Measurements from ENCODE around the gene MRPL41.

GRCh38 chr9:137511758-137512463 is 39.8 kb upstream of the MRPL41 start:
- TF ChIP-seq CTCF (conservative IDR thresholded peaks at IDR 0.05 in 1 of 2, IDR thresholded peaks at IDR 0.05 in 1 of 2; ENCODE audit: low read depth in 1 of 2, low read length in 2 of 2): no peak
- no peak for TF ChIP-seq EZH2 (IDR thresholded peaks at IDR 0.05; ENCODE audit: low read length, missing control alignments)

Data from fibroblast of lung (primary cell).